EL (cell line): ENCODE data around the gene SPNS3.

ENCODE experiments used
- DNase-seq: peaks from one replicate; pipeline ENCODE4 v3.0.0-alpha.2; 2016

Gene SPNS3

GRCh38 chr17:4511199-4511932 is 77.6 kb downstream of the SPNS3 start:
- DNase-seq = no peak

GRCh38 chr17:4512156-4513112 is 78.7 kb downstream of the SPNS3 start:
- no peak for DNase-seq

- DNase-seq = no peak
Observed at GRCh38 chr17:4513113-4514032, 79.6 kb downstream of the SPNS3 start.

GRCh38 chr17:4514206-4514605 is 80.5 kb downstream of the SPNS3 start:
- no peak for DNase-seq

GRCh38 chr17:4514779-4515178 is 81.0 kb downstream of the SPNS3 start:
- DNase-seq = no peak

- DNase-seq = no peak
Observed at GRCh38 chr17:4515501-4515900, 81.8 kb downstream of the SPNS3 start.

GRCh38 chr17:4516735-4517134 is 83.0 kb downstream of the SPNS3 start:
- no peak for DNase-seq

- DNase-seq = no peak
Observed at GRCh38 chr17:4518901-4519300, 85.2 kb downstream of the SPNS3 start.

GRCh38 chr17:4519361-4519788 is 85.6 kb downstream of the SPNS3 start:
- DNase-seq = no peak

- no peak for DNase-seq
Observed at GRCh38 chr17:4520060-4520893, 86.5 kb downstream of the SPNS3 start.

- DNase-seq = no peak
Observed at GRCh38 chr17:4520894-4521600, 87.3 kb downstream of the SPNS3 start.

GRCh38 chr17:4522661-4523060 is 88.9 kb downstream of the SPNS3 start:
- DNase-seq = no peak

- DNase-seq = no peak
Observed at GRCh38 chr17:4523946-4524345, 90.2 kb downstream of the SPNS3 start.

- no peak for DNase-seq
Observed at GRCh38 chr17:4525691-4526397, 92.1 kb downstream of the SPNS3 start.

GRCh38 chr17:4527134-4527533 is 93.4 kb downstream of the SPNS3 start:
- no peak for DNase-seq

GRCh38 chr17:4527566-4528125 is 93.9 kb downstream of the SPNS3 start:
- DNase-seq = no peak

- no peak for DNase-seq
Observed at GRCh38 chr17:4529533-4530152, 95.9 kb downstream of the SPNS3 start.

GRCh38 chr17:4530799-4531730 is 97.3 kb downstream of the SPNS3 start:
- DNase-seq = no peak
